Fibroblast of mammary gland (primary cell): ENCODE measurements around the gene VPS13D.
"Not testable (repeated sequence)": the region's sequence is repeated elsewhere in the genome, so short reads cannot be mapped to it uniquely, and the experiment has no call there.

Experiments
- DNase-seq: peaks from one replicate; pipeline ENCODE4 v3.0.0-alpha.2; 2010; ENCODE audit warnings: low read depth
- H3K4me3 ChIP-seq: 2 replicates; pipeline ENCODE4 v1.5.1; 2011; ENCODE audit warnings: low read depth, mild to moderate bottlenecking, low read length, moderate library complexity; ENCODE audit not compliant: control insufficient read depth
- CTCF ChIP-seq: conservative IDR thresholded peaks from 2 replicates; pipeline ENCODE4 v1.5.1; 2011; ENCODE audit warnings: low read depth, low read length, inconsistent platforms; ENCODE audit not compliant: control insufficient read depth, insufficient read depth

The VPS13D gene

GRCh38 chr1:12383786-12384185, 154.0 kb downstream of the VPS13D start:
- TF ChIP-seq CTCF: no peak

GRCh38 chr1:12384836-12385456, 155.1 kb downstream of the VPS13D start:
- DNase-seq: no peak
- H3K4me3 ChIP-seq: no peak overlapping the region
- TF ChIP-seq CTCF: no peak

More at GRCh38 chr1:12383786-12384185, 154.0 kb downstream of the VPS13D start:
- no peak overlapping the region for H3K4me3 ChIP-seq
- DNase-seq: no peak

- no peak for DNase-seq
- no peak overlapping the region for H3K4me3 ChIP-seq
- no peak for TF ChIP-seq CTCF
Measured at GRCh38 chr1:12386130-12386529, 156.3 kb downstream of the VPS13D start.

GRCh38 chr1:12387641-12388040, 157.8 kb downstream of the VPS13D start:
- no peak for TF ChIP-seq CTCF
- DNase-seq: peak; percentile 27
- H3K4me3 ChIP-seq: no peak overlapping the region

GRCh38 chr1:12390296-12390695, 160.5 kb downstream of the VPS13D start:
- not testable (repeated sequence) for DNase-seq, H3K4me3 ChIP-seq

GRCh38 chr1:12397462-12398450, 167.9 kb downstream of the VPS13D start:
- no peak for TF ChIP-seq CTCF
- no peak for DNase-seq
- H3K4me3 ChIP-seq: no peak overlapping the region

GRCh38 chr1:12398479-12398878, 168.6 kb downstream of the VPS13D start:
- H3K4me3 ChIP-seq: no peak overlapping the region
- DNase-seq: no peak
- no peak for TF ChIP-seq CTCF
